ENCODE data around the gene ZFAND3.
A peak's percentile ranks its signal among the peaks of the same experiment; 100 is the strongest.

DNA sequence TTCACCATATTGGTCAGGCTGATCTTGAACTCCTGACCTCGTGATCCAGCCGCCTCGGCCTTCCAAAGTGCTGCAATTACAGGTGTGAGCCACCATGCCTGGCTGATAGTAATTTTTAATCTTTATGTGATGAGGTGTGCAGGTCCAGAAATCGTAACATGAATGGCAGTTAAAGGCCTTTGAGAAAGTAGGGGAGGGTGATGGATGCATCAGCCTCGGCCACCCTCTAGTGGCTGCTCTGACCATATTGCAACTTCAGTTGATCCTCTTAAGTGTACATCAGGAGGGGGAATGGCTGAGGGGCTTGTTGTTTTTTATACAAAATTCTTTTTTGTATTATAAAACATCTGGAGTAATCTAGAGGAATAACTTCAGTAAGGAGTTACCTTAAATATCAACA lies 193.0 kb downstream of the ZFAND3 start:
- no peak for TF ChIP-seq POLR2A (IDR thresholded peaks at IDR 0.05)
- TF ChIP-seq, protein P1, sequence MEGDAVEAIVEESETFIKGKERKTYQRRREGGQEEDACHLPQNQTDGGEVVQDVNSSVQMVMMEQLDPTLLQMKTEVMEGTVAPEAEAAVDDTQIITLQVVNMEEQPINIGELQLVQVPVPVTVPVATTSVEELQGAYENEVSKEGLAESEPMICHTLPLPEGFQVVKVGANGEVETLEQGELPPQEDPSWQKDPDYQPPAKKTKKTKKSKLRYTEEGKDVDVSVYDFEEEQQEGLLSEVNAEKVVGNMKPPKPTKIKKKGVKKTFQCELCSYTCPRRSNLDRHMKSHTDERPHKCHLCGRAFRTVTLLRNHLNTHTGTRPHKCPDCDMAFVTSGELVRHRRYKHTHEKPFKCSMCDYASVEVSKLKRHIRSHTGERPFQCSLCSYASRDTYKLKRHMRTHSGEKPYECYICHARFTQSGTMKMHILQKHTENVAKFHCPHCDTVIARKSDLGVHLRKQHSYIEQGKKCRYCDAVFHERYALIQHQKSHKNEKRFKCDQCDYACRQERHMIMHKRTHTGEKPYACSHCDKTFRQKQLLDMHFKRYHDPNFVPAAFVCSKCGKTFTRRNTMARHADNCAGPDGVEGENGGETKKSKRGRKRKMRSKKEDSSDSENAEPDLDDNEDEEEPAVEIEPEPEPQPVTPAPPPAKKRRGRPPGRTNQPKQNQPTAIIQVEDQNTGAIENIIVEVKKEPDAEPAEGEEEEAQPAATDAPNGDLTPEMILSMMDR (IDR thresholded peaks at IDR 0.05): peak; percentile 28 to 59 (median 48)
- no peak for TF ChIP-seq EP300 (IDR thresholded peaks at IDR 0.05)
- no peak for TF ChIP-seq POLR2AphosphoS5 (IDR thresholded peaks at IDR 0.05)
